ENCODE data around the gene DQX1.

DQX1 gene

DNA sequence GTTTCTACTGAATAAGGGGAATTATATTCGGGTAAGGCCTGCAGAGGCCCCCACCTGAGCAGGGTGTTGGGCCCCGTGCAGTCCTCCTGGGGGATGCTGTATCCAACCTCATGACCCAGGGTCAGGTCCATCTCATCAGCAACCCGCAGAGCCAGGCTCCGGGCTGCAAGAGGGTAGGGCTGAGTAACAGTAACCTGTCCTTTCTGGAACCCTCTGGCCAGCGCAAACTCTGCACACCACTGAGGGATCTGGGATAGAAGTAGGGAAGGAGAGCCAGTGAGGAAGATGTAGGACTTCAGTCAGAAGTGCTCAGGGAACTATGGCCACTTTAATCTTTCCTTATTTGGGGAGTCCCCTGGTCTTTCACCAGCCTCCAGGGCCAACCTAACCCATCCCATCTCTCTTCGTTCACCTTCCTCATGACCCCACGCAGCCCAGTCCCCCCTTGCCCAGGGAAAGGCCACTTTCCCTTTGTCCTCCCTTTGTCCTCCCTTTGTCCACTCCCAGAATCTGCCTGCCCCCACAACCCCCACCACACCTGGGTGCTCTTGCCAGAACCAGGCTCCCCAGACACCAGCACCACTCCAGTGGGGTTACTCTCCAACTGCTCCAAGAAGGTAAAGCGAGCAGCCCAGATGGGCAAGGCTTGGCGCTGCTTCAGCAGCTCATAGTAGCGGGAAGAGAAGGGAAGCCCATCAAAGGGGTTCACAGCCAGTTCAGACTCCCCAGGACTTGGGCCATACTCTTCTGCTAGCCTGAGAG, 895 bp downstream of the DQX1 start:
- TF ChIP-seq CTCF (IDR thresholded peaks at IDR 0.05; ENCODE audit: low read depth, low read length) = no peak
- H3K4me3 ChIP-seq (ENCODE audit: low read depth, low read length) = no peak overlapping the region

GRCh38 chr2:74524005-74524404, 2.0 kb downstream of the DQX1 start:
- no peak for TF ChIP-seq CTCF (IDR thresholded peaks at IDR 0.05; ENCODE audit: low read depth, low read length)
- H3K4me3 ChIP-seq (ENCODE audit: low read depth, low read length) = no peak overlapping the region

DNA sequence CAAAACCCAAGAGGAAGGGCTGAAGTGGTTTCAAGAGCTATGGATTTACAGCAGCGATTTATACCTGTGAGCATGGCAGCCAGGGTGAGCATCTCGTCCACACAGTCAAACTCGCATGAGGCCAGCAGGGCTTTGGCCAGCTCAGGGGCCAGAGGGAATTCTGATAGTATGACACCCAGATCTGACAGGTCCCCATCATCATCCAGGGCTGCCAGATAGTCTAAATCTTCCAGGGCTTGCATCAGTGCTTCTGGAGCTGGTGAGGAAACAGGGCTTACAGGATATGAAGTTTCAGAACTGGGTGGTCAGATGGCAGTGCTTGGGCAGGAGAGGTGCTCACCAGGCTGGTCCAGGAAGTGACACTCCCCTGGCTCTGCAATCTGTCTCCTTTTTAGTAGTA, 3.5 kb downstream of the DQX1 start:
- no peak overlapping the region for H3K4me3 ChIP-seq (ENCODE audit: low read depth, low read length)
- no peak for TF ChIP-seq CTCF (IDR thresholded peaks at IDR 0.05; ENCODE audit: low read depth, low read length)

DNA sequence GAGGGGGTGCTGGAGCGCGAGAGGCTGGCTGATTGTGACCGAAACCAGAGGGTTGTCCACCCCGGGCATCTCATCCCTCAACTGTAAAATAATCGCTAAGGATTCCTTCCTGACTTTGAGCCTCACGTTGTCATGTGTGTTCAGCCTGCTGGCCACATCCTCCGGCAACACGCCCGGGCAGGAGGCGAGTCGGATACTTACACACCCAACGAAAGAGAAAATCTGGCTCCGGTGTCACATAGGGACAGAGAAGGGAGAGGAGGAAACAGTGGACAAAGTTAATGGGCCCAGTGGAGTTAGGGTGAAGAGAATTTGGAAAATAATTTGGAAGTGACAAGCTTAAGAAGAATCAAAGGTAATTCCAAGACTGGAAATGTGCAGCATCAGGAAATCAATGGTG, 9.4 kb downstream of the DQX1 start:
- H3K4me3 ChIP-seq (ENCODE audit: low read depth, low read length) = no peak overlapping the region
- TF ChIP-seq CTCF (IDR thresholded peaks at IDR 0.05; ENCODE audit: low read depth, low read length) = no peak

GRCh38 chr2:74515981-74516633, 9.9 kb downstream of the DQX1 start:
- TF ChIP-seq CTCF (IDR thresholded peaks at IDR 0.05; ENCODE audit: low read depth, low read length) = no peak
- no peak overlapping the region for H3K4me3 ChIP-seq (ENCODE audit: low read depth, low read length)

- no peak for TF ChIP-seq CTCF (IDR thresholded peaks at IDR 0.05; ENCODE audit: low read depth, low read length)
- no peak overlapping the region for H3K4me3 ChIP-seq (ENCODE audit: low read depth, low read length)
These were observed 10.6 kb downstream of the DQX1 start for GRCh38 chr2:74515271-74515980.

Data from WI38 (cell line).